HT-29 (cell line): ENCODE measurements around the gene L3MBTL3. TPM values are rescaled to one million over a fixed set of nuclear protein-coding genes. Genes with fewer than 3 reads are reported as not detected.

Source experiments
- DNase-seq: peaks from one replicate; pipeline ENCODE4 v3.0.0-alpha.2; 2015; ENCODE audit warnings: low spot score
- total RNA-seq: library from RNA; depleted of rRNA; stranded (reverse); fragments of >200 nt; shearing (Covaris generic); gene quantifications from 2 replicates; pipeline ENCODE4 v1.2.3, GENCODE V29; 2014; rRNA removed

The L3MBTL3 gene
- total RNA-seq, 1 experiment from 2014 or later = 1.3 TPM

- no peak for DNase-seq
Measured at GRCh38 chr6:130182466-130182865, 164.1 kb downstream of the L3MBTL3 start.

GRCh38 chr6:130183271-130184222 lies 165.2 kb downstream of the L3MBTL3 start:
- DNase-seq = no peak

- DNase-seq = no peak
Measured at GRCh38 chr6:130185658-130186057, 167.3 kb downstream of the L3MBTL3 start.

GRCh38 chr6:130187335-130188206 lies 169.2 kb downstream of the L3MBTL3 start:
- DNase-seq = no peak

- DNase-seq = no peak
Measured at GRCh38 chr6:130188207-130188899, 170.0 kb downstream of the L3MBTL3 start.

- no peak for DNase-seq
Measured at GRCh38 chr6:130189531-130190397, 171.4 kb downstream of the L3MBTL3 start.

Other genes starting within 250 kb of the L3MBTL3 start
- not detected in 2 replicates for gene TMEM244, start 157.3 kb upstream of the L3MBTL3 start, total RNA-seq
- gene SAMD3, start 204.4 kb downstream of the L3MBTL3 start, total RNA-seq = not detected in 2 replicates